Measurements from ENCODE around the gene COX4I2.

Gene COX4I2

DNA sequence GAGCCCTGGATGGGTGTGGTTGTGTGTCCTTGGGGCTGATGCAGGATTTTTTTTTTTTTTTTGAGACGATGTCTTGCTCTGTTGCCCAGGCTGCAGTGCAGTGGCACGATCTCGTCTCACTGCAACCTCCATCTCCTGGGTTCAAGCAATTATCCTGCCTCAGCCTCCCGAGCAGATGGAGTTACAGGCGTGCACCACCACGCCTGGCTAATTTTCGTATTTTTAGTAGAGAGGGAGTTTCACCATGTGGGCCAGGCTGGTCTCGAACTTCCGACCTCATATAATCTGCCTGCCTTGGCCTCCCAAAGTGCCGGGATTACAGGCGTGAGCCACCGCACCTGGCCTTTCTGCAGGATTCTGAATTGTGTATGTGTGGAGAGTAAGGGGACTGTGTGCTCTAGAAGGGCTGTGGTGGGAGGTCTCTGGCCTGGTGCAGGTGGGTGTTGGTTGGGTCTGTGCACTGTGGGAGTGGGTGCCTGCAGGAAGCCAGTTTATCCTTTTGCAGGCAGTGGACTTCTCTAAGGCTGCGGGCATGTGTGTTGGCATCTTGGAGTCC lies 43.6 kb upstream of the COX4I2 start (continued):
- TF ChIP-seq, protein P1, sequence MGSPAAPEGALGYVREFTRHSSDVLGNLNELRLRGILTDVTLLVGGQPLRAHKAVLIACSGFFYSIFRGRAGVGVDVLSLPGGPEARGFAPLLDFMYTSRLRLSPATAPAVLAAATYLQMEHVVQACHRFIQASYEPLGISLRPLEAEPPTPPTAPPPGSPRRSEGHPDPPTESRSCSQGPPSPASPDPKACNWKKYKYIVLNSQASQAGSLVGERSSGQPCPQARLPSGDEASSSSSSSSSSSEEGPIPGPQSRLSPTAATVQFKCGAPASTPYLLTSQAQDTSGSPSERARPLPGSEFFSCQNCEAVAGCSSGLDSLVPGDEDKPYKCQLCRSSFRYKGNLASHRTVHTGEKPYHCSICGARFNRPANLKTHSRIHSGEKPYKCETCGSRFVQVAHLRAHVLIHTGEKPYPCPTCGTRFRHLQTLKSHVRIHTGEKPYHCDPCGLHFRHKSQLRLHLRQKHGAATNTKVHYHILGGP (tag by site-specific recombination; IDR thresholded peaks at IDR 0.05), result no peak
- no peak for TF ChIP-seq ZNF2 (tag by site-specific recombination; IDR thresholded peaks at IDR 0.05)
- no peak for TF ChIP-seq ZFP69B (tag by site-specific recombination; IDR thresholded peaks at IDR 0.05)
- no peak for TF ChIP-seq ZNF558 (tag by site-specific recombination; IDR thresholded peaks at IDR 0.05)

DNA sequence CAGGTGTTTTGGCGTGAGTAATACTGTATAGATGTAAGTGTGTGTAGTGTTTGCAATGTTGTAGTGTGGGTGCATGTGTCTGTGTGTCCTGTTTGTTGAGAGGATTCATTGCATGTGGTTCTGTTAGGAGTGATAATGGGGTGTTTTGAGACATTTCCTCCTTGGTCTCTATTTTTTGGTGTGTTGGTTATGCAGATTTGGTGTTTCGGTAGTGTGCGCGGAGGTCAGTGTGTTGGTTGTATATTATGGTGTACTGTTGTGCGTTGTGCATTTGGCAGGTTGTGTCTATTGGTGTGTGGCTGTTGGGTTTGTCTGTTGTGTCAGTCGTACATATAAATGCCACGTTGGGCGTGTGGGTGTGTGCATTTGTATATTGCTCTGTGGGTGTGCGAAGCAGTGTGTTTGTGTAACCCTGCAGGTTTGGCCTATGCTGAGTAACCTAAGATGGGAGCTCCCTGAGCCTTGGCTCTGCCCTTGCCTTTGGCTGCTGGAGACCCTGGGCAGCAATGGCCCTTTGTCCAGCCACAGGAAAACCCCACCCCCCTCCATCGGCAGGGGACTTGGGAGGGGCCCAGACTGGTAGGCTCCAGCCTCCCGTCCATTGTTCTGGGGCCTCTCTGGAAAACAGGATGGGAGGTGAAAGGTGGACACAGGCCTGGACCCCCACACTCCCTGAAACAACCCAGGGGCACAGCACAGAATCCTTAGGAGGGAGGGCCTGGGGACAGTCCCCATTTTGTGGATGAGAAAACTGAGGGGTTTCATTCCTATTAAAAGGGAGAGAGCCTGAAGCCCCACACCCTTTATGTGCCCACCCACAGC lies 42.9 kb upstream of the COX4I2 start:
- H3K36me3 ChIP-seq (ENCODE audit: control insufficient read depth in 2 of 2, insufficient read depth in 1 of 2, low read length in 2 of 2), result no peaks in the 10 kb centered on the region
- no peak for TF ChIP-seq ZNF114 (tag by site-specific recombination; IDR thresholded peaks at IDR 0.05)
- TF ChIP-seq EGR2 (tag by site-specific recombination; IDR thresholded peaks at IDR 0.05; ENCODE audit: low read depth), result peak; percentile 61
- TF ChIP-seq ZFHX2 (tag by site-specific recombination; conservative IDR thresholded peaks at IDR 0.05), result peak; percentile 85
- TF ChIP-seq ZNF600 (tag by site-specific recombination; IDR thresholded peaks at IDR 0.05), result peak; percentile 55; the same call in 1 of the 2 replicates
- no peak for TF ChIP-seq ZNF473 (tag by site-specific recombination; IDR thresholded peaks at IDR 0.05)
- no peaks in the 10 kb centered on the region for H3K4me1 ChIP-seq (ENCODE audit: control insufficient read depth, insufficient read depth, low read length)
- ChIA-PET POLR2A (interaction anchor here (2.2 kb wide), 1 partner anchor 10 kb away, joined by 19 read pairs; the partner anchor contains the start of gene ID1), CTCF (interaction anchor here (1.6 to 1.7 kb wide), 2 partner anchors 18 to 26 kb away, joined by 4 to 10 read pairs; no protein-coding TSS in a partner anchor)
- no peak overlapping the region for H3K4me3 ChIP-seq (ENCODE audit: low read depth, low read length)
- no peak overlapping the region for H3K27ac ChIP-seq (ENCODE audit: extremely low read depth, low read depth, low read length)
- H3K9me3 ChIP-seq (ENCODE audit: control insufficient read depth, insufficient read depth, low read depth, low read length), result no peaks in the 10 kb centered on the region

DNA sequence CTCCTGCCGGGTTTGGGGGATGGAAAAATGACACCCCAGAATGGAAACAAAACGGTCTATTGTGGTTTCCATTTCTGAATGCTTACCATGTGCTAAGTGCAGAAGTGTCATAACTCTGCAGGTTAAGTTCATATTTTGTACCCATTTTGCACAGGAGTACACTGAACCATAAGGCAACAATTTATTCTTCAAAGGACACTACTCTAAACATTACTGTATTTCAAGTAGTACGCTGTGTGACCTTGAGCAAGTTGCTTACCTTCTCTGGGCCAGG lies 42.4 kb upstream of the COX4I2 start:
- H3K36me3 ChIP-seq (ENCODE audit: control insufficient read depth in 2 of 2, insufficient read depth in 1 of 2, low read length in 2 of 2), result no peaks in the 10 kb centered on the region
- no peak overlapping the region for H3K4me3 ChIP-seq (ENCODE audit: low read depth, low read length)
- no peaks in the 10 kb centered on the region for H3K9me3 ChIP-seq (ENCODE audit: control insufficient read depth, insufficient read depth, low read depth, low read length)
- ChIA-PET CTCF (interaction anchor here (0.6 to 1.7 kb wide), 5 partner anchors 11 to 33 kb away, joined by 3 to 10 read pairs (median 4); no protein-coding TSS in a partner anchor), POLR2A (interaction anchor here (2.2 kb wide), 1 partner anchor 9 kb away, joined by 19 read pairs; the partner anchor contains the start of gene ID1)
- H3K27ac ChIP-seq (ENCODE audit: extremely low read depth, low read depth, low read length), result no peak overlapping the region
- no peak for TF ChIP-seq ZNF341 (tag by site-specific recombination; IDR thresholded peaks at IDR 0.05; ENCODE audit: low read depth)
- no peak for TF ChIP-seq SCRT1 (tag by site-specific recombination; IDR thresholded peaks at IDR 0.05; ENCODE audit: borderline replicate concordance)
- TF ChIP-seq ZNF768 (tag by site-specific recombination; IDR thresholded peaks at IDR 0.05), result peak; percentile 86; the same call in 1 of the 2 replicates
- H3K4me1 ChIP-seq (ENCODE audit: control insufficient read depth, insufficient read depth, low read length), result no peaks in the 10 kb centered on the region

DNA sequence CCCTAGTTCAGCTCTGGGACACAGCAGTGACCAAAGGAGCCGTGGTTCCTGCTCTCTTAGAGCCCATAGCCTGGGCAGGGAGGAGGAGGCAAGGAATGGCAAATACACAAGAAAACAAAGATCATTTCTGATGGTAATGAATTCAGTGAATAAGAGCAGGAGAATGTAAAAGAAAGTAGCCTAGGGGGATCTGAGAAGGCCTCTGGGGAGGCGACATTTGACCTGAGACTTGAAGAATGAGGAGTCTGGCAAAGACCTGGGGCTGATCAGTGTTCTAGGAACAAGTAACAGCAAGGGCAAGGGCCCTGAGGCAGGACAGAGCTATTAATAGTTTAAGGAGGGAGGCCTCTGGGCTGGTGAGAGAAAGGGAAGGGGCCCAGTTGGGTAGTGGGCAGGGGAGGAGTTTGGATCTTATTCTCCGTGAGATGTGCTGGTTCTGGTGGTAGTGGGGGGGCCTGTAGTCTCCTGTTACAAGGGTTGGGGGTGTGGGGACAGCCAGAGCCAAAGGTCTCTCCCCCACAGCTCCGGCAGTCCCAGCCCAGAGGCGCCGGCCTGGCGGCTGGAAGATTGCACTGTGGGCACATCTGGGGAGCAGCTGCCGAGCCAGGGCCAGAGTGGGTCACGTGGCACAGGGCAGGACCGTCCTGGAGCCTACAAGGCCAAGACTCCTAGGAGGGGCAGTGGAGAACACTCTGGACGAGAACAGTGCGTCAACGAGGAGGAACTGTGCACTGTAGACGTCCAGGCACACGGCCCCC lies 41.9 kb upstream of the COX4I2 start:
- CTCF ChIA-PET, result interaction anchor here (0.6 to 1.7 kb wide), 6 partner anchors 11 to 213 kb away, joined by 3 to 10 read pairs (median 4); no protein-coding TSS in a partner anchor
- no peaks in the 10 kb centered on the region for H3K9me3 ChIP-seq (ENCODE audit: control insufficient read depth, insufficient read depth, low read depth, low read length)
- H3K36me3 ChIP-seq (ENCODE audit: control insufficient read depth in 2 of 2, insufficient read depth in 1 of 2, low read length in 2 of 2), result no peaks in the 10 kb centered on the region
- H3K4me1 ChIP-seq (ENCODE audit: control insufficient read depth, insufficient read depth, low read length), result no peaks in the 10 kb centered on the region
- POLR2A ChIA-PET, result interaction anchor here (0.6 to 2.2 kb wide), 3 partner anchors 8 to 128 kb away, joined by 7 to 19 read pairs (median 8); partner anchors contain the start of gene ID1
- no peak overlapping the region for H3K4me3 ChIP-seq (ENCODE audit: low read depth, low read length)
- H3K27ac ChIP-seq (ENCODE audit: extremely low read depth, low read depth, low read length), result no peak overlapping the region
- TF ChIP-seq ZNF138 (tag by site-specific recombination; IDR thresholded peaks at IDR 0.05; ENCODE audit: borderline replicate concordance) (no peak), ZNF623 (tag by site-specific recombination; IDR thresholded peaks at IDR 0.05) (peak; percentile 85), ZNF596 (tag by site-specific recombination; IDR thresholded peaks at IDR 0.05) (no peak), ZFP41 (tag by site-specific recombination; IDR thresholded peaks at IDR 0.05; ENCODE audit: borderline replicate concordance) (no peak), ZFHX2 (tag by site-specific recombination; conservative IDR thresholded peaks at IDR 0.05) (no peak), ZNF600 (tag by site-specific recombination; IDR thresholded peaks at IDR 0.05) (0 out of 2 replicates have a peak, but pooled peaks have one; percentile 19), ZNF341 (tag by site-specific recombination; IDR thresholded peaks at IDR 0.05; ENCODE audit: low read depth) (no peak), ZNF157 (tag by site-specific recombination; IDR thresholded peaks at IDR 0.05) (no peak), ZNF266 (tag by site-specific recombination; IDR thresholded peaks at IDR 0.05; ENCODE audit: low read depth) (no peak)
- TF ChIP-seq, protein P2, sequence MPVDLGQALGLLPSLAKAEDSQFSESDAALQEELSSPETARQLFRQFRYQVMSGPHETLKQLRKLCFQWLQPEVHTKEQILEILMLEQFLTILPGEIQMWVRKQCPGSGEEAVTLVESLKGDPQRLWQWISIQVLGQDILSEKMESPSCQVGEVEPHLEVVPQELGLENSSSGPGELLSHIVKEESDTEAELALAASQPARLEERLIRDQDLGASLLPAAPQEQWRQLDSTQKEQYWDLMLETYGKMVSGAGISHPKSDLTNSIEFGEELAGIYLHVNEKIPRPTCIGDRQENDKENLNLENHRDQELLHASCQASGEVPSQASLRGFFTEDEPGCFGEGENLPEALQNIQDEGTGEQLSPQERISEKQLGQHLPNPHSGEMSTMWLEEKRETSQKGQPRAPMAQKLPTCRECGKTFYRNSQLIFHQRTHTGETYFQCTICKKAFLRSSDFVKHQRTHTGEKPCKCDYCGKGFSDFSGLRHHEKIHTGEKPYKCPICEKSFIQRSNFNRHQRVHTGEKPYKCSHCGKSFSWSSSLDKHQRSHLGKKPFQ (tag by site-specific recombination; IDR thresholded peaks at IDR 0.05), result no peak
- TF ChIP-seq, protein P3, sequence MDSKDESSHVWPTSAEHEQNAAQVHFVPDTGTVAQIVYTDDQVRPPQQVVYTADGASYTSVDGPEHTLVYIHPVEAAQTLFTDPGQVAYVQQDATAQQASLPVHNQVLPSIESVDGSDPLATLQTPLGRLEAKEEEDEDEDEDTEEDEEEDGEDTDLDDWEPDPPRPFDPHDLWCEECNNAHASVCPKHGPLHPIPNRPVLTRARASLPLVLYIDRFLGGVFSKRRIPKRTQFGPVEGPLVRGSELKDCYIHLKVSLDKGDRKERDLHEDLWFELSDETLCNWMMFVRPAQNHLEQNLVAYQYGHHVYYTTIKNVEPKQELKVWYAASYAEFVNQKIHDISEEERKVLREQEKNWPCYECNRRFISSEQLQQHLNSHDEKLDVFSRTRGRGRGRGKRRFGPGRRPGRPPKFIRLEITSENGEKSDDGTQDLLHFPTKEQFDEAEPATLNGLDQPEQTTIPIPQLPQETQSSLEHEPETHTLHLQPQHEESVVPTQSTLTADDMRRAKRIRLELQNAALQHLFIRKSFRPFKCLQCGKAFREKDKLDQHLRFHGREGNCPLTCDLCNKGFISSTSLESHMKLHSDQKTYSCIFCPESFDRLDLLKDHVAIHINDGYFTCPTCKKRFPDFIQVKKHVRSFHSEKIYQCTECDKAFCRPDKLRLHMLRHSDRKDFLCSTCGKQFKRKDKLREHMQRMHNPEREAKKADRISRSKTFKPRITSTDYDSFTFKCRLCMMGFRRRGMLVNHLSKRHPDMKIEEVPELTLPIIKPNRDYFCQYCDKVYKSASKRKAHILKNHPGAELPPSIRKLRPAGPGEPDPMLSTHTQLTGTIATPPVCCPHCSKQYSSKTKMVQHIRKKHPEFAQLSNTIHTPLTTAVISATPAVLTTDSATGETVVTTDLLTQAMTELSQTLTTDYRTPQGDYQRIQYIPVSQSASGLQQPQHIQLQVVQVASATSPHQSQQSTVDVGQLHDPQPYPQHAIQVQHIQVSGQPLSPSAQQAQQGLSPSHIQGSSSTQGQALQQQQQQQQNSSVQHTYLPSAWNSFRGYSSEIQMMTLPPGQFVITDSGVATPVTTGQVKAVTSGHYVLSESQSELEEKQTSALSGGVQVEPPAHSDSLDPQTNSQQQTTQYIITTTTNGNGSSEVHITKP (tag by site-specific recombination; IDR thresholded peaks at IDR 0.05), result peak; percentile 84
